HG03558 (cell line): ENCODE results near the gene LNX2.

Experiments used
- ATAC-seq: cut with Tn5 transposase; IDR thresholded peaks from one replicate; pipeline ENCODE4 v1.9.1; 2021; ENCODE audit warnings: moderate number of reproducible peaks; ENCODE audit not compliant: unreplicated experiment; ENCODE audit errors: extremely low read depth

Gene LNX2

GRCh38 chr13:27522847-27523246 lies 97.5 kb downstream of the LNX2 start:
- no peak for ATAC-seq

GRCh38 chr13:27516103-27516502 lies 104.2 kb downstream of the LNX2 start:
- ATAC-seq, result no peak

- no peak for ATAC-seq
Observed at GRCh38 chr13:27510082-27510481, 110.2 kb downstream of the LNX2 start.

GRCh38 chr13:27508802-27509201 lies 111.5 kb downstream of the LNX2 start:
- ATAC-seq, result no peak

GRCh38 chr13:27505792-27506191 lies 114.5 kb downstream of the LNX2 start:
- no peak for ATAC-seq

GRCh38 chr13:27504868-27505194 lies 115.5 kb downstream of the LNX2 start:
- ATAC-seq, result no peak

GRCh38 chr13:27504128-27504867 lies 116.0 kb downstream of the LNX2 start:
- ATAC-seq, result no peak

- no peak for ATAC-seq
Observed at GRCh38 chr13:27500806-27501534, 119.4 kb downstream of the LNX2 start.

GRCh38 chr13:27497563-27498230 lies 122.6 kb downstream of the LNX2 start:
- no peak for ATAC-seq

- no peak for ATAC-seq
Observed at GRCh38 chr13:27496536-27497273, 123.6 kb downstream of the LNX2 start.

GRCh38 chr13:27496006-27496405 lies 124.3 kb downstream of the LNX2 start:
- ATAC-seq, result no peak
